Naive thymus-derived CD8-positive, alpha-beta T cell (primary cell): ENCODE measurements around the gene PRKCSH. TPM values are rescaled to one million over a fixed set of nuclear protein-coding genes. Genes with fewer than 3 reads are reported as not detected.
A peak's percentile ranks its signal among the peaks of the same experiment; 100 is the strongest.
"Not testable (repeated sequence)": the region's sequence is repeated elsewhere in the genome, so short reads cannot be mapped to it uniquely, and the experiment has no call there.

Experiments used
- ATAC-seq, 2 donors: fragments of 150-1000 bp; cut with Tn5 transposase in 1 of 2; sonication (Bioruptor Pico), chemical (Tn5 transposase) in 1 of 2; 1 replicate in 1 of 2; 2 replicates in 1 of 2; pipeline ENCODE4 v1.10.0; 2021; ENCODE audit warnings: mild to moderate bottlenecking in 2 of 2, moderate library complexity in 2 of 2
- POLR2A ChIA-PET: fragments of 350-600 bp; sonication (Branson Sonifier 250); formaldehyde crosslinking; loops from one replicate; lab custom pipeline; 2021; ENCODE audit warnings: antibody characterized with exemption; lab: Charles Lee
- DNase-seq, 10 donors: peaks; one replicate each; pipeline versions ENCODE4 v3.0.0 to v3.0.0-alpha.2; 2020 to 2022
- H3K27ac Mint-ChIP-seq, 10 donors: one replicate each; pipeline ENCODE4 v1.8.0; 2020 to 2022; ENCODE audit warnings: mild to moderate bottlenecking in 10 of 10, mixed read lengths in 10 of 10, moderate library complexity in 4 of 10, inconsistent platforms in 1 of 10
- H3K27me3 Mint-ChIP-seq, 5 donors: one replicate each; pipeline ENCODE4 v1.8.0; 2021 to 2022; ENCODE audit warnings: mixed read lengths in 5 of 5
- H3K36me3 Mint-ChIP-seq, 3 donors: one replicate each; pipeline ENCODE4 v1.8.0; 2020 to 2022; ENCODE audit warnings: mixed read lengths in 3 of 3, mild to moderate bottlenecking in 2 of 3, inconsistent platforms in 1 of 3
- H3K4me1 Mint-ChIP-seq, 4 donors: one replicate each; pipeline ENCODE4 v1.8.0; 2021 to 2022; ENCODE audit warnings: mixed read lengths in 4 of 4
- H3K4me3 Mint-ChIP-seq, 10 donors: one replicate each; pipeline ENCODE4 v1.8.0; 2020 to 2022; ENCODE audit warnings: mild to moderate bottlenecking in 10 of 10, mixed read lengths in 10 of 10, moderate library complexity in 6 of 10, inconsistent platforms in 1 of 10
- H3K9me3 Mint-ChIP-seq, 9 donors: one replicate each; pipeline ENCODE4 v1.8.0; 2020 to 2022; ENCODE audit warnings: mixed read lengths in 9 of 9, mild to moderate bottlenecking in 3 of 9, inconsistent platforms in 1 of 9, moderate library complexity in 1 of 9
- polyA plus RNA-seq, 3 donors: library from polyadenylated mRNA; unstranded; fragments of 300-500 nt; fragmentation: Illumina TruSeq; gene quantifications; one replicate each; pipeline ENCODE4 v1.2.3, GENCODE V29; 2021
- total RNA-seq, 8 experiments: library from RNA in 2 of 8; stranded (reverse) in 2 of 8; gene quantifications; one replicate each; pipeline ENCODE4 v1.2.3 and lab custom pipeline; 2021 to 2026

The PRKCSH gene
- total and polyA plus RNA-seq, 5 experiments from 2014 or later = 23.5 to 262 (median 58.7) TPM

- H3K27ac Mint-ChIP-seq = no peak overlapping the region
- DNase-seq (no peak), ATAC-seq (no peak)
- H3K36me3 Mint-ChIP-seq = no peaks in the 10 kb centered on the region
- H3K4me3 Mint-ChIP-seq = no peak overlapping the region
- peaks cover 3 to 31% (median 15%) of the 10 kb centered on the region in 5 donors for H3K27me3 Mint-ChIP-seq
- H3K4me1 Mint-ChIP-seq = peaks cover 0 to 3% (median 1%) of the 10 kb centered on the region in 4 donors
- POLR2A ChIA-PET = interaction anchor here (0.5 kb wide), 1 partner anchor 17 kb away, joined by 3 read pairs; no protein-coding TSS in a partner anchor
- no peaks in the 10 kb centered on the region for H3K9me3 Mint-ChIP-seq
These were observed 21.2 kb downstream of the PRKCSH start for GRCh38 chr19:11456659-11457058.

- no peak overlapping the region for H3K4me3 Mint-ChIP-seq
- POLR2A ChIA-PET = no interaction called here
- no peak overlapping the region for H3K27ac Mint-ChIP-seq
- H3K27me3 Mint-ChIP-seq = peaks cover 3 to 31% (median 15%) of the 10 kb centered on the region in 5 donors
- H3K36me3 Mint-ChIP-seq = no peaks in the 10 kb centered on the region
- H3K4me1 Mint-ChIP-seq = peaks cover 0 to 3% (median 1%) of the 10 kb centered on the region in 4 donors
- ATAC-seq (no peak), DNase-seq (no peak)
- H3K9me3 Mint-ChIP-seq = no peaks in the 10 kb centered on the region
These were observed 21.7 kb downstream of the PRKCSH start for GRCh38 chr19:11457115-11457514.

- no peak for ATAC-seq
These were observed 22.4 kb downstream of the PRKCSH start for GRCh38 chr19:11457831-11458230.

DNA sequence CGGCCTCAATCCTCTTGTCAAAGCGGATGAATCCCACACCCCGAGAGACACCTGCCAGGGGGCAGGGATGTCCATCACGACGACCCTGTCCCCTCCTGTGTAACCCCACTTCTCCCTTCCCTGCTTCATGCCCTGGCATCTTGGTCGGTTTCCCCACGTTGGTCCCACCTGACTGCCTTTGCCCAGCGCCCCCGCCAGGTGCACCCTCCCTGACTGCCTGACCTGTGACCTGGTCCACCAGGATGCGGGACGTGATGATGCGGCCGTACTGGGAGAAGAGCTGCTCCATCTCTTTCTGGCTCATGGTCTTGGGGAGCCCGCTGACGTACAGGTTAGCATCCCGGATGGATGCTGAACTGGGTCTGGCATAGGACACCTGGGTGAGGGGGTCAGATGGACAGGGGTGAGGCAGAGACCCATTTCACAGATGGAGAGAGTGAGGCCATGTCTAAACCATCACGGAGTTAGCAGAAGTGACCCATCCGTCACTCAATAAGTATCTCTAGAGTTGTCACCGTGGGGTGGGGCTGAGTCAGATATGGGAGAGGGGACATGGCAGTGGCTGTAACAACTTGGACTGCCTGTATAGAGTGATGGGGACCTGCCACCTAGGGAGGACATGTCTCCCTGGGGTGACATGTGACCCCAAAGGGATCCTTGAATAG is 22.9 kb downstream of the PRKCSH start:
- H3K4me1 Mint-ChIP-seq = peaks cover 0 to 3% (median under 1%) of the 10 kb centered on the region in 4 donors
- POLR2A ChIA-PET = no interaction called here
- peaks cover 3 to 29% (median 15%) of the 10 kb centered on the region in 5 donors for H3K27me3 Mint-ChIP-seq
- H3K4me3 Mint-ChIP-seq = no peak overlapping the region
- DNase-seq (no peak), ATAC-seq (no peak)
- peak overlapping the region in 1 of 10 donors; percentile 59 for H3K27ac Mint-ChIP-seq
- no peaks in the 10 kb centered on the region for H3K9me3 Mint-ChIP-seq
- H3K36me3 Mint-ChIP-seq = no peaks in the 10 kb centered on the region

More at GRCh38 chr19:11457831-11458230, 22.4 kb downstream of the PRKCSH start:
- Mint-ChIP-seq H3K27ac (no peak overlapping the region), H3K9me3 (no peaks in the 10 kb centered on the region), H3K36me3 (no peaks in the 10 kb centered on the region), H3K27me3 (peaks cover 3 to 29% (median 15%) of the 10 kb centered on the region in 5 donors), H3K4me1 (peaks cover 0 to 3% (median 1%) of the 10 kb centered on the region in 4 donors), H3K4me3 (no peak overlapping the region)
- no peak for DNase-seq
- POLR2A ChIA-PET = no interaction called here

- DNase-seq, H3K36me3 Mint-ChIP-seq, ATAC-seq, H3K27ac Mint-ChIP-seq, POLR2A ChIA-PET, H3K4me1 Mint-ChIP-seq, H3K9me3 Mint-ChIP-seq, H3K4me3 Mint-ChIP-seq: not testable (repeated sequence)
- peaks cover 3 to 29% (median 15%) of the 10 kb centered on the region in 5 donors for H3K27me3 Mint-ChIP-seq
These were observed 23.5 kb downstream of the PRKCSH start for GRCh38 chr19:11458912-11459311.

GRCh38 chr19:11460207-11460606 is 24.8 kb downstream of the PRKCSH start:
- no peak overlapping the region for H3K4me3 Mint-ChIP-seq
- POLR2A ChIA-PET = no interaction called here
- no peaks in the 10 kb centered on the region for H3K9me3 Mint-ChIP-seq
- no peaks in the 10 kb centered on the region for H3K36me3 Mint-ChIP-seq
- H3K27ac Mint-ChIP-seq = peak overlapping the region in 1 of 10 donors; percentile 65
- no peak for ATAC-seq
- H3K27me3 Mint-ChIP-seq = peaks cover 3 to 29% (median 15%) of the 10 kb centered on the region in 5 donors
- DNase-seq = no peak
- H3K4me1 Mint-ChIP-seq = peaks cover 0 to 3% (median 0%) of the 10 kb centered on the region in 4 donors

DNA sequence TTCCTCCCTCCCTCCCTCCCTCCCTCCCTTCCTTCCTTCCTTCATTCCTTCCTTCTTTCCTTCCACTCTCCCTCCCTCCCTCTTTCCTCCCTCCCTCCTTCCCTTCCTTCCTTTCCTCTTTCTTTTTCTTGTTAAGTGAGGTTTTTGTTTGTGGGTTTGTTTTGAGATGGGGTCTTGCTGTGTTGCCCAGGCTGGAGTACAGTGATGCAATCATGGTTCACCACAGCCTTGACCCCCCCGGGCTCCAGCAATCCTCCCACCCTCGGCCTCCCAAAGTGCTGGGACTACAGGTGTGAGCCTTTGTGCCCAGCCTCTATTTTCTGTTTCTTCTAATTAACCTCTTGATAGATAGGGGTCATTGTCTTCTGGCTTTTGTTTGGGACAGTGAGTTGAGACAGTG is 26.0 kb downstream of the PRKCSH start:
- Mint-ChIP-seq H3K9me3 (no peaks in the 10 kb centered on the region), H3K27me3 (peaks cover 3 to 29% (median 15%) of the 10 kb centered on the region in 5 donors), H3K4me3 (no peak overlapping the region), H3K4me1 (peaks cover 0 to 3% (median 0%) of the 10 kb centered on the region in 4 donors), H3K27ac (no peak overlapping the region), H3K36me3 (no peaks in the 10 kb centered on the region)
- ATAC-seq = no peak
- POLR2A ChIA-PET = no interaction called here
- no peak for DNase-seq

DNA sequence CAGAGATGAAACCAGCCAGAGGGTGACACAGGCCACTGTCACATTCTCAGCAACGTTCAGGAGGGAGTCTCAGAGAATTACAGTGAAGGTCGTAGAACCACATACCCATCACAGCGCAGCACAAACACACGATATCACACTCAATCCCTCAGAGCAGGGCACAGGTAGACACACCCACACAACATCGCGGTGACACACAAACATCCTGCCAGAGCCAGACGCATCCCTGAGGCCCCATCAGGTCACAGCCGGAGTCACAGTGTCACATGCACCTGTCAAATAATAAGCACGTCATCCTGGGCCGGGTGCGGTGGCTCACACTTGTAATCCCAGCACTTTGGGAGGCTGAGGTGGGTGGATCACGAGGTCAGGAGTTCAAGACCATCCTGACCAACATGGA is 28.0 kb downstream of the PRKCSH start:
- Mint-ChIP-seq H3K27me3 (peaks cover 5 to 25% (median 13%) of the 10 kb centered on the region in 5 donors), H3K9me3 (no peaks in the 10 kb centered on the region), H3K4me3 (no peak overlapping the region), H3K4me1 (peaks cover 0 to under 1% (median 0%) of the 10 kb centered on the region in 4 donors), H3K27ac (peak overlapping the region in 1 of 10 donors; percentile 16), H3K36me3 (no peaks in the 10 kb centered on the region)
- DNase-seq (no peak), ATAC-seq (peak in 1 of 2 donors; percentile 33)
- POLR2A ChIA-PET = interaction anchor here (0.7 kb wide), 1 partner anchor 115 kb away, joined by 5 read pairs; no protein-coding TSS in a partner anchor

DNA sequence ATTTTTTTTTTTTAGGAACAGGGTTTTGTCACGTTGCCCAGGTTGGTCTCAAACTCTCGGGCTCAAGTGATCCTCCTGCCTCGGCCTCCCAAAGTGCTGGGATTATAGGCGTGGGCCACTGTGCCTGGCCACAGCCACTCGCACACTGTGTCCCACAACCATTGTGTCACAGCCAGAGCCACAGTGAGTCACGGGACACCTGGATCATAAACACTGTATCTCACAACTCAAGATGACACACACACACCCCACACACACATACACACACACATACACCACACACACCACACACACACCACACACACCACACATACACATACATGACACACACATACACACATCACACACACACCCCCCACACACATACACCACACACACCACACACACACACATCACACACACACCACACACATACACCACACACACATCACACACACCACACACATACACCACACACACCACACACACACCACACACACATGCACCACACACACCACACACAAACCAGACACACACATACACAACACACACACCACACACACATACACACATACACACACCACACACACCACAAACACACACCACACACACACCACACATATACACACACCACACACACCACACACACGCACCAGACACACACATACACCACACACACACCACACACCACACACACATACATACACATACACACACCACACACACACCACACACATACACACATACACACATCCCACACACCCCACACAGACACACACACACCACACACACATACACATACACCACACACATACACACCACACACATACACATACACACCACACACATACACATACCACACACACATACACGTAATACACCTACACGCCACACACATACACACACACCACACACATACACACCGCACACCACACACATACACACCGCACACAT is 29.2 kb downstream of the PRKCSH start:
- Mint-ChIP-seq H3K36me3 (no peaks in the 10 kb centered on the region), H3K9me3 (no peaks in the 10 kb centered on the region), H3K27me3 (peaks cover 5 to 20% (median 11%) of the 10 kb centered on the region in 5 donors), H3K4me3 (no peak overlapping the region), H3K27ac (no peak overlapping the region), H3K4me1 (no peaks in the 10 kb centered on the region)
- DNase-seq (no peak), ATAC-seq (no peak)
- POLR2A ChIA-PET = no interaction called here

GRCh38 chr19:11465600-11465999 is 30.2 kb downstream of the PRKCSH start:
- DNase-seq (no peak), ATAC-seq (no peak)
- Mint-ChIP-seq H3K4me3 (no peak overlapping the region), H3K36me3 (no peaks in the 10 kb centered on the region), H3K4me1 (no peaks in the 10 kb centered on the region), H3K27ac (no peak overlapping the region), H3K27me3 (peaks cover 1 to 14% (median 2%) of the 10 kb centered on the region in 5 donors), H3K9me3 (no peaks in the 10 kb centered on the region)
- POLR2A ChIA-PET = no interaction called here

- H3K36me3 Mint-ChIP-seq, H3K9me3 Mint-ChIP-seq, DNase-seq, H3K4me3 Mint-ChIP-seq, POLR2A ChIA-PET, H3K27ac Mint-ChIP-seq, ATAC-seq, H3K4me1 Mint-ChIP-seq: not testable (repeated sequence)
- peaks cover 4 to 20% (median 6%) of the 10 kb centered on the region in 5 donors for H3K27me3 Mint-ChIP-seq
These were observed 32.9 kb downstream of the PRKCSH start for GRCh38 chr19:11468266-11468845.

GRCh38 chr19:11473725-11474124 is 38.3 kb downstream of the PRKCSH start:
- H3K27me3 Mint-ChIP-seq = peaks cover 6 to 30% (median 18%) of the 10 kb centered on the region in 5 donors
- no peak for ATAC-seq
- no peak overlapping the region for H3K27ac Mint-ChIP-seq
- H3K4me1 Mint-ChIP-seq = peaks cover 0 to 3% (median under 1%) of the 10 kb centered on the region in 4 donors
- H3K4me3 Mint-ChIP-seq = no peak overlapping the region
- H3K36me3 Mint-ChIP-seq = no peaks in the 10 kb centered on the region
- no peaks in the 10 kb centered on the region for H3K9me3 Mint-ChIP-seq
- POLR2A ChIA-PET = interaction anchor here (0.6 kb wide), 1 partner anchor 164 kb away, joined by 4 read pairs; no protein-coding TSS in a partner anchor
- no peak for DNase-seq
